CD14-positive monocyte (primary cell): ENCODE measurements around the gene FGF6. TPM values are rescaled to one million over a fixed set of nuclear protein-coding genes. Genes with fewer than 3 reads are reported as not detected.

Experiments
- DNase-seq, 3 donors: peaks; one replicate each; pipeline ENCODE4 v3.0.0-alpha.2; 2011 to 2022
- H2AFZ ChIP-seq: 2 replicates; pipeline ENCODE4 v1.6.0; 2012; ENCODE audit warnings: mild to moderate bottlenecking, low read depth, low read length, inconsistent platforms; ENCODE audit not compliant: insufficient read depth, poor library complexity, severe bottlenecking
- H3K27ac ChIP-seq, 2 donors: 1 replicate in 1 of 2; 2 replicates in 1 of 2; pipeline ENCODE4 v1.5.1; 2012 to 2013; ENCODE audit warnings: low read length in 2 of 2, control low read depth in 1 of 2, inconsistent platforms in 1 of 2, low read depth in 1 of 2, mild to moderate bottlenecking in 1 of 2
- H3K27me3 ChIP-seq, 2 donors: one replicate each; pipeline versions ENCODE4 v1.6.0 to v1.6.1; 2011 to 2013; ENCODE audit warnings: low read length in 2 of 2; ENCODE audit not compliant: control insufficient read depth in 2 of 2, insufficient read depth in 2 of 2
- H3K36me3 ChIP-seq, 2 donors: replicated peaks in 1 of 2; 1 replicate in 1 of 2; 2 replicates in 1 of 2; pipeline versions ENCODE4 v1.5.1 to v1.6.1; 2012 to 2013; ENCODE audit warnings: low read length in 2 of 2, control low read depth in 1 of 2, inconsistent platforms in 1 of 2, mild to moderate bottlenecking in 1 of 2; ENCODE audit not compliant: insufficient read depth in 2 of 2, control insufficient read depth in 1 of 2
- H3K4me1 ChIP-seq, 2 donors: 1 replicate in 1 of 2; 2 replicates in 1 of 2; pipeline versions ENCODE4 v1.5.1 to v1.6.1; 2012 to 2013; ENCODE audit warnings: low read length in 2 of 2, control low read depth in 1 of 2, inconsistent platforms in 1 of 2, mild to moderate bottlenecking in 1 of 2, moderate library complexity in 1 of 2; ENCODE audit not compliant: insufficient read depth in 2 of 2, control insufficient read depth in 1 of 2
- H3K4me2 ChIP-seq: replicated peaks from 2 replicates; pipeline ENCODE3; 2012; ENCODE audit warnings: low read length, moderate library complexity, mild to moderate bottlenecking; ENCODE audit not compliant: poor library complexity, severe bottlenecking; ENCODE audit errors: extremely low read depth
- H3K4me3 ChIP-seq, 3 experiments: fragments of 200-600 bp in 1 of 3; sonication (generic) in 1 of 3; replicated peaks in 1 of 3; 1 replicate in 2 of 3; 2 replicates in 1 of 3; pipeline ENCODE4 v1.5.1; 2011 to 2013; ENCODE audit warnings: low read length in 3 of 3, mild to moderate bottlenecking in 3 of 3, control low read depth in 2 of 3, low read depth in 2 of 3, inconsistent platforms in 1 of 3, moderate library complexity in 1 of 3
- H3K79me2 ChIP-seq: 2 replicates; pipeline ENCODE4 v1.6.0; 2012; ENCODE audit warnings: mild to moderate bottlenecking, control low read depth, inconsistent platforms, low read length, moderate library complexity; ENCODE audit not compliant: insufficient read depth
- H3K9ac ChIP-seq: 2 replicates; pipeline ENCODE4 v1.6.0; 2017; ENCODE audit warnings: low read length, mild to moderate bottlenecking; ENCODE audit not compliant: insufficient read depth, poor library complexity, severe bottlenecking
- H3K9me3 ChIP-seq, 2 donors: replicated peaks in 1 of 2; 1 replicate in 1 of 2; 2 replicates in 1 of 2; pipeline versions ENCODE4 v1.5.1 to v1.6.1; 2012 to 2013; ENCODE audit warnings: low read length in 2 of 2, control low read depth in 1 of 2; ENCODE audit not compliant: control insufficient read depth in 1 of 2, insufficient read depth in 1 of 2
- H4K20me1 ChIP-seq: 2 replicates; pipeline ENCODE4 v1.6.0; 2012; ENCODE audit warnings: mild to moderate bottlenecking, low read length, control low read depth, moderate library complexity; ENCODE audit not compliant: insufficient read depth
- H3K27ac Mint-ChIP-seq, 7 donors: one replicate each; pipeline ENCODE4 v1.8.0; 2020; ENCODE audit warnings: mild to moderate bottlenecking in 7 of 7, mixed read lengths in 7 of 7, moderate library complexity in 6 of 7, inconsistent platforms in 2 of 7
- H3K27me3 Mint-ChIP-seq, 3 donors: one replicate each; pipeline ENCODE4 v1.8.0; 2021 to 2022; ENCODE audit warnings: low read depth in 3 of 3, mild to moderate bottlenecking in 3 of 3, mixed read lengths in 3 of 3, moderate library complexity in 3 of 3, inconsistent platforms in 1 of 3
- H3K36me3 Mint-ChIP-seq, 2 donors: one replicate each; pipeline ENCODE4 v1.8.0; 2020; ENCODE audit warnings: mixed read lengths in 2 of 2, inconsistent platforms in 1 of 2, mild to moderate bottlenecking in 1 of 2
- H3K4me1 Mint-ChIP-seq: one replicate; pipeline ENCODE4 v1.8.0; 2020; ENCODE audit warnings: mild to moderate bottlenecking, mixed read lengths
- H3K4me3 Mint-ChIP-seq, 2 donors: one replicate each; pipeline ENCODE4 v1.8.0; 2020; ENCODE audit warnings: mild to moderate bottlenecking in 2 of 2, mixed read lengths in 2 of 2, moderate library complexity in 1 of 2
- H3K9me3 Mint-ChIP-seq, 7 donors: one replicate each; pipeline ENCODE4 v1.8.0; 2020 to 2022; ENCODE audit warnings: mixed read lengths in 7 of 7, mild to moderate bottlenecking in 6 of 7, moderate library complexity in 6 of 7, inconsistent platforms in 2 of 7
- CTCF ChIP-seq: fragments of 200-600 bp; IDR thresholded peaks from one replicate; pipeline ENCODE4 v1.8.0; 2022; ENCODE audit warnings: antibody characterized with exemption, mild to moderate bottlenecking
- WGBS: methylation state at CpG from one replicate; pipeline ENCODE4 v1.1.5; 2013; ENCODE audit warnings: missing lambda C conversion rate; ENCODE audit not compliant: insufficient coverage; 5-methylcytosine and 5-hydroxymethylcytosine counted together
- intact Hi-C, 2 donors: fragments of 100-400 bp; cut with micrococcal nuclease; formaldehyde crosslinking; loops; one replicate each; pipeline versions ENCODE4 v1.15.0 to v1.15.1; 2023
- polyA plus RNA-seq, 3 donors: library from polyadenylated mRNA; depleted of rRNA in 1 of 3; unstranded in 2 of 3; stranded (reverse) in 1 of 3; fragments of 300-500 nt in 2 of 3; fragments of >200 nt in 1 of 3; fragmentation: Illumina TruSeq in 2 of 3; gene quantifications; 1 replicate in 2 of 3; 2 replicates in 1 of 3; pipeline ENCODE4 v1.2.3, GENCODE V29; 2012 to 2021

FGF6 gene
- polyA plus RNA-seq, 3 donors, result not detected

GRCh38 chr12:4444031-4444430 is 1.6 kb downstream of the FGF6 start:
- H3K36me3 Mint-ChIP-seq, result peaks cover 0 to 2% of the 10 kb centered on the region in 2 donors
- peaks cover 9 to 21% (median 19%) of the 10 kb centered on the region in 3 donors for H3K27me3 Mint-ChIP-seq
- 88% methylated on average over 4 of the region's 8 CpGs for WGBS
- Histone ChIP-seq H3K4me1 (peaks cover 16 to 26% of the 10 kb centered on the region in 2 donors), H2AFZ (no peak overlapping the region), H3K4me2 (no peak overlapping the region), H3K4me3 (no peak overlapping the region), H3K79me2 (no peaks in the 10 kb centered on the region), H3K27me3 (peaks cover 0 to 3% of the 10 kb centered on the region in 2 donors), H3K36me3 (no peaks in the 10 kb centered on the region), H3K9me3 (no peaks in the 10 kb centered on the region), H3K9ac (no peak overlapping the region), H3K27ac (no peak overlapping the region), H4K20me1 (no peaks in the 10 kb centered on the region)
- intact Hi-C loops, result no loop called here
- H3K4me3 Mint-ChIP-seq, result no peak overlapping the region
- peaks cover 32% of the 10 kb centered on the region for H3K4me1 Mint-ChIP-seq
- no peak for TF ChIP-seq CTCF
- DNase-seq, result no peak
- no peaks in the 10 kb centered on the region for H3K9me3 Mint-ChIP-seq
- H3K27ac Mint-ChIP-seq, result no peak overlapping the region

GRCh38 chr12:4443616-4444015 is 2.0 kb downstream of the FGF6 start:
- Histone ChIP-seq H3K79me2 (no peaks in the 10 kb centered on the region), H3K27me3 (peaks cover 0 to 3% of the 10 kb centered on the region in 2 donors), H3K36me3 (no peaks in the 10 kb centered on the region), H3K4me3 (no peak overlapping the region), H3K27ac (no peak overlapping the region), H3K4me1 (peaks cover 21 to 31% of the 10 kb centered on the region in 2 donors), H3K4me2 (no peak overlapping the region), H3K9me3 (no peaks in the 10 kb centered on the region), H4K20me1 (no peaks in the 10 kb centered on the region), H2AFZ (no peak overlapping the region), H3K9ac (no peak overlapping the region)
- no peak overlapping the region for H3K27ac Mint-ChIP-seq
- no peaks in the 10 kb centered on the region for H3K9me3 Mint-ChIP-seq
- DNase-seq, result no peak
- peaks cover 0 to 2% of the 10 kb centered on the region in 2 donors for H3K36me3 Mint-ChIP-seq
- H3K27me3 Mint-ChIP-seq, result peaks cover 7 to 21% (median 19%) of the 10 kb centered on the region in 3 donors
- H3K4me1 Mint-ChIP-seq, result peaks cover 34% of the 10 kb centered on the region
- intact Hi-C loops, result no loop called here
- WGBS, result 90% methylated on average over 14 of the region's 17 CpGs
- no peak for TF ChIP-seq CTCF
- no peak overlapping the region for H3K4me3 Mint-ChIP-seq
